IMR-90 (cell line): ENCODE measurements around the gene COL17A1. TPM values are rescaled to one million over a fixed set of nuclear protein-coding genes. Genes with fewer than 3 reads are reported as not detected.
A peak's percentile ranks its signal among the peaks of the same experiment; 100 is the strongest.

ENCODE experiments used
- ATAC-seq: fragments of 200-7000 bp; cut with Tn5 transposase; 2 replicates; pipeline ENCODE4 v1.9.1; 2020; ENCODE audit warnings: low read depth, mild to moderate bottlenecking, moderate library complexity
- BruUV-seq: library from RNA; stranded (reverse); fragments of 400-500 nt; replicated peaks from 2 replicates; lab custom pipeline; 2021; lab: Mats Ljungman, UMichigan
- CTCF ChIA-PET: fragments of 300-600 bp; formaldehyde crosslinking; extraction: SDS; loops from one replicate; lab custom pipeline; 2021; ENCODE audit warnings: antibody characterized with exemption; lab: Yijun Ruan, JAX
- POLR2A ChIA-PET: fragments of 300-600 bp; sonication (Branson Sonifier 250); formaldehyde crosslinking; loops from one replicate; lab custom pipeline; 2022; ENCODE audit warnings: antibody characterized with exemption; ENCODE audit not compliant: unreplicated experiment; lab: Charles Lee
- DNase-seq: peaks from one replicate; pipeline ENCODE4 v3.0.0; 2013
- H2AFZ ChIP-seq: replicated peaks from 2 replicates; pipeline ENCODE3; 2013; ENCODE audit warnings: low read length, mild to moderate bottlenecking; ENCODE audit not compliant: poor library complexity
- H2AK5ac ChIP-seq: 2 replicates; pipeline ENCODE4 v1.6.1; 2013; ENCODE audit warnings: low read depth, low read length, inconsistent platforms
- H2AK9ac ChIP-seq: replicated peaks from 2 replicates; pipeline ENCODE3; 2013; ENCODE audit warnings: mild to moderate bottlenecking, low read depth, low read length, moderate library complexity; ENCODE audit not compliant: poor library complexity
- H2BK120ac ChIP-seq: 2 replicates; pipeline ENCODE4 v1.6.1; 2013; ENCODE audit warnings: low read depth, low read length, inconsistent platforms
- H2BK15ac ChIP-seq: 3 replicates; pipeline ENCODE4 v1.6.1; 2013; ENCODE audit warnings: low read depth, low read length, inconsistent platforms
- H2BK20ac ChIP-seq: 2 replicates; pipeline ENCODE4 v1.6.1; 2013; ENCODE audit warnings: low read depth, mild to moderate bottlenecking, inconsistent platforms, low read length, moderate library complexity
- H2BK5ac ChIP-seq: 2 replicates; pipeline ENCODE4 v1.6.1; 2013; ENCODE audit warnings: mild to moderate bottlenecking, low read depth, low read length, inconsistent platforms; ENCODE audit not compliant: poor library complexity, severe bottlenecking
- H3K14ac ChIP-seq: replicated peaks from 2 replicates; pipeline ENCODE4 v1.6.1; 2013; ENCODE audit warnings: low read depth, low read length, inconsistent platforms
- H3K18ac ChIP-seq: 2 replicates; pipeline ENCODE4 v1.6.1; 2013; ENCODE audit warnings: low read depth, low read length, control low read depth
- H3K23ac ChIP-seq: 2 replicates; pipeline ENCODE4 v1.6.1; 2013; ENCODE audit warnings: low read depth, low read length, inconsistent platforms
- H3K27ac ChIP-seq: 2 replicates; pipeline ENCODE4 v1.5.1; 2013; ENCODE audit warnings: mild to moderate bottlenecking, control low read depth, low read length; ENCODE audit not compliant: insufficient read depth
- H3K27me3 ChIP-seq: 2 replicates; pipeline ENCODE4 v1.6.1; 2013; ENCODE audit warnings: low read length; ENCODE audit not compliant: control insufficient read depth, insufficient read depth
- H3K36me3 ChIP-seq: 2 replicates; pipeline ENCODE4 v1.6.1; 2013; ENCODE audit warnings: low read length, mixed read lengths; ENCODE audit not compliant: control insufficient read depth, insufficient read depth
- H3K4ac ChIP-seq: 2 replicates; pipeline ENCODE4 v1.6.1; 2013; ENCODE audit warnings: low read depth, low read length, inconsistent platforms
- H3K4me1 ChIP-seq: 2 replicates; pipeline ENCODE4 v1.6.1; 2013; ENCODE audit warnings: low read length, mixed read lengths; ENCODE audit not compliant: control insufficient read depth, insufficient read depth
- H3K4me2 ChIP-seq: 2 replicates; pipeline ENCODE4 v1.6.1; 2013; ENCODE audit warnings: low read depth, mild to moderate bottlenecking, control low read depth, low read length, moderate library complexity
- H3K4me3 ChIP-seq: 2 replicates; pipeline ENCODE4 v1.5.1; 2013; ENCODE audit warnings: low read depth, mild to moderate bottlenecking, control low read depth, low read length, moderate library complexity; ENCODE audit not compliant: insufficient read depth
- H3K56ac ChIP-seq: 2 replicates; pipeline ENCODE4 v1.6.1; 2013; ENCODE audit warnings: low read length, inconsistent platforms; ENCODE audit not compliant: insufficient read depth; ENCODE audit errors: extremely low read depth
- H3K79me1 ChIP-seq, 2 experiments: 2 replicates each; pipeline ENCODE4 v1.6.1; 2013; ENCODE audit warnings: low read length in 2 of 2, inconsistent platforms in 1 of 2, low read depth in 1 of 2
- H3K9ac ChIP-seq: 2 replicates; pipeline ENCODE4 v1.6.1; 2013; ENCODE audit warnings: low read depth, low read length, control low read depth
- H3K9me1 ChIP-seq: 2 replicates; pipeline ENCODE4 v1.6.1; 2013; ENCODE audit warnings: low read length, inconsistent platforms; ENCODE audit not compliant: insufficient read depth
- H3K9me3 ChIP-seq: 2 replicates; pipeline ENCODE4 v1.6.1; 2013; ENCODE audit warnings: low read length; ENCODE audit not compliant: control insufficient read depth, insufficient read depth
- H4K20me1 ChIP-seq: 2 replicates; pipeline ENCODE4 v1.6.1; 2013; ENCODE audit warnings: low read length, inconsistent platforms; ENCODE audit not compliant: insufficient read depth
- H4K5ac ChIP-seq: 2 replicates; pipeline ENCODE4 v1.6.1; 2013; ENCODE audit warnings: mild to moderate bottlenecking, low read depth, low read length, control low read depth
- H4K8ac ChIP-seq, 2 experiments: 2 replicates each; pipeline ENCODE4 v1.6.1; 2013; ENCODE audit warnings: low read depth in 2 of 2, low read length in 2 of 2, control low read depth in 1 of 2, inconsistent platforms in 1 of 2
- H4K91ac ChIP-seq: 2 replicates; pipeline ENCODE4 v1.6.1; 2013; ENCODE audit warnings: low read depth, low read length, inconsistent platforms; ENCODE audit not compliant: insufficient read depth
- BHLHE40 ChIP-seq: fragments of 150-350 bp; IDR thresholded peaks from 2 replicates; pipeline ENCODE4 v1.6.1; 2016; ENCODE audit warnings: mild to moderate bottlenecking, low read depth, low read length
- FOS ChIP-seq: fragments of 150-350 bp; IDR thresholded peaks from 2 replicates; pipeline ENCODE4 v1.6.1; 2016; ENCODE audit warnings: low read depth, low read length
- NFE2L2 ChIP-seq: fragments of 150-350 bp; IDR thresholded peaks from 2 replicates; pipeline ENCODE4 v1.6.1; 2016; ENCODE audit warnings: low read depth, mild to moderate bottlenecking, low read length
- WGBS, 2 experiments: methylation state at CpG; one replicate each; pipeline versions ENCODE4 v1.1.5 to v1.1.7; 2013; ENCODE audit warnings: missing lambda C conversion rate in 2 of 2; ENCODE audit not compliant: insufficient read length in 1 of 2; ENCODE audit errors: extremely low coverage in 2 of 2; 5-methylcytosine and 5-hydroxymethylcytosine counted together
- dilution Hi-C: fragments of 300-500 bp; cut with HindIII; formaldehyde crosslinking; loops from one replicate; pipeline ENCODE4 v1.14.3; 2018; ENCODE audit warnings: low sequenced_read_pairs; ENCODE audit not compliant: unreplicated experiment
- in situ Hi-C: fragments of 300-500 bp; cut with MboI; formaldehyde crosslinking; loops from 3 replicates; pipeline ENCODE4 v1.14.3; 2019; ENCODE audit warnings: low sequenced_read_pairs, inconsistent platforms, mixed read lengths
- intact Hi-C: fragments of 100-400 bp; cut with micrococcal nuclease; formaldehyde crosslinking; loops from 2 replicates; pipeline ENCODE4 v1.10.0; 2022
- polyA plus RNA-seq, 3 experiments: library from polyadenylated mRNA; depleted of rRNA; stranded (reverse); fragments of >200 nt; gene quantifications; 2 replicates each; pipeline ENCODE4 v1.2.3, GENCODE V29; 2012; ENCODE audit warnings: low replicate concordance in 1 of 3
- total RNA-seq: library from RNA; depleted of rRNA; stranded (reverse); fragments of >200 nt; gene quantifications from 2 replicates; pipeline ENCODE4 v1.2.3, GENCODE V29; 2012

COL17A1 gene
- total and polyA plus RNA-seq, 2 of the 4 experiments (the other 2 are of a cell fraction) = 0.14 to 0.18 TPM

- no peak for ATAC-seq
- dilution Hi-C loops = no loop called here
These were observed 32.5 kb downstream of the COL17A1 start for GRCh38 chr10:104053201-104053600.

More at GRCh38 chr10:104053201-104053600, 32.5 kb downstream of the COL17A1 start:
- peak overlapping the region; percentile 59; the same call in 1 of the 2 replicates for H2BK120ac ChIP-seq
- TF ChIP-seq FOS = no peak
- TF ChIP-seq NFE2L2 = no peak
- no peak for TF ChIP-seq BHLHE40
- no peak overlapping the region; the same call in 1 of the 2 replicates for H2BK20ac ChIP-seq
- WGBS, 2 experiments = 92% methylated on average over 2 of the region's 4 CpGs; no CpG with 5 or more reads in 1 of the 2 experiments
- H2BK5ac ChIP-seq = no peak overlapping the region
- no peak for DNase-seq
- H3K4me1 ChIP-seq = peaks cover 6% of the 10 kb centered on the region
- no peak overlapping the region for H3K9ac ChIP-seq
- H3K4me3 ChIP-seq = no peak overlapping the region
- no peaks in the 10 kb centered on the region for H3K27me3 ChIP-seq
- H3K23ac ChIP-seq = no peak overlapping the region
- no peak overlapping the region for H3K18ac ChIP-seq
- H3K27ac ChIP-seq = no peak overlapping the region
- no TSS peak for BruUV-seq
- H4K91ac ChIP-seq = peak overlapping the region; percentile 40; the same call in 1 of the 2 replicates
- ChIA-PET CTCF (no interaction called here), POLR2A (no interaction called here)
- no peaks in the 10 kb centered on the region for H4K20me1 ChIP-seq
- no peak overlapping the region for H2AK9ac ChIP-seq
- peak overlapping the region; percentile 58 for H2AFZ ChIP-seq
- H3K79me1 ChIP-seq = no peaks in the 10 kb centered on the region
- no peaks in the 10 kb centered on the region for H3K9me3 ChIP-seq
- H3K36me3 ChIP-seq = no peaks in the 10 kb centered on the region
- in situ Hi-C loops = no loop called here
- H3K4me2 ChIP-seq = no peak overlapping the region
- 0 out of 2 replicates have a peak overlapping the region, but pooled peaks have one; percentile 27 for H2AK5ac ChIP-seq
- H4K5ac ChIP-seq = no peak overlapping the region
- intact Hi-C loops = no loop called here
- H4K8ac ChIP-seq = no peak overlapping the region
- H3K56ac ChIP-seq = no peak overlapping the region
- peaks cover 17% of the 10 kb centered on the region for H3K9me1 ChIP-seq
- H3K14ac ChIP-seq = no peak overlapping the region
- H2BK15ac ChIP-seq = 0 out of 3 replicates have a peak overlapping the region, but pooled peaks have one; percentile 59
- H3K4ac ChIP-seq = no peak overlapping the region
